Activated CD8-positive, alpha-beta memory T cell treated with anti-CD3 and anti-CD28 coated beads for 48 hours (primary cell): Measurements from ENCODE around the gene HSPA4L.

Source experiments
- DNase-seq, 3 experiments: peaks; one replicate each; pipeline ENCODE4 v3.0.0-alpha.2; 2020; ENCODE audit warnings: low read depth in 2 of 3, low spot score in 2 of 3

The HSPA4L gene

GRCh38 chr4:127783026-127783769 is 1.1 kb downstream of the HSPA4L start:
- no peak for DNase-seq

DNA sequence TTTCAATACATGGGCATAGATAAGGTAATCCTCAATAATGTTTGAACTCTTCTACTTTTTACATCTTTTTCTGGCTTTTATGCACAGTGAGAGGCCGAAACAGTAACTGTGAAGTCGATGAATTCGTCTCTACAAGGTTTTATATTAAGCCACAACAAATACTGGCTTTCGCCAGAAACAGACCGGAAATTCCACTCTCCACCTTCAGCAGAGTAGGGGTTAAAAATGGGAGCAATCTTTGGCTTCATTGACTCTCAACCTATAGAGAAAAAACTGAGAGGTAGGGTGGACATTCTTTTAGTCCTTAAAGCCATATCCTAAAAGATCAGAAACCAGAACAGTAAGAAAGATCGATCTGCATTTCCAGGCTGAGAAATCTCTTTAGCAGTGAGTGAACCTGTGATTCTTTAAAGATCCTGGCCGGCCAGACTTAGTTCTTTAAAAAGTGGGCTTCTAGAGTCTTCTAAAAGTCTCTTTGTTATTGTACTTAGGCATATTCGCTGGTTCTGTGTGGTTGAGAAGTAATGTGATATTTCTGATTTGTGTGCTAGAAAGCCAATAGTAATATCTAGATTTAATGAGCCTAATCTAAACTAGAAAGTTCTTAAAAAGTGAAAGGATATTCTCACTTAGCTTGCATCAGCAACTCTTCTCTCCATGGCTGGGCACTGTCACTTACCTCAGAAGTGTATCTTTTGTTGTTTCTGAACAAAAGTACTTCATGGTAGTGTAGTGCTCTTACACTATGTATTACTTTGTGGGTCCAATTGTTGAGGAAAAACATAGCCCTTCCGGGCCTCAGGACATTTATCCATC is 2.0 kb downstream of the HSPA4L start:
- no peak for DNase-seq

- no peak for DNase-seq
Measured at GRCh38 chr4:127788517-127788916, 6.4 kb downstream of the HSPA4L start.

DNA sequence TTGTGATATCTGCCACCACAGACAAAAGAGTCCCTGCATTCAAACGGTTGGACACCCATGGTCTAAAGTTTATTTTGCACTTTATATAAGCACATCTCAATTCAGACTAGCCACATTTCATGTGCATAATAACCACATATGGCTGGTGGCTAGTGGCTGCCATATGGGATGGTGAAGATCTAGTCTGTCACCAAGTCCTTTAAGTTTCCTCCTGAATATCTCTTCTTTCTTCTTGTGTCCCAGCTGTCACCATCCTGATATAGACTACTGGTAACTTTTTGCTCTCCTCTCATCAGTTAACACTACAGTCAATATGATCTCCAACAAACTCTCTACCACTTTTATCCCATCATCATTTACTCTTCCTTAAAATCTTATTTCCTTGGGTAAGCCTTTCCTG is 9.3 kb downstream of the HSPA4L start:
- no peak for DNase-seq

- DNase-seq, result no peak
Measured at GRCh38 chr4:127793528-127793927, 11.4 kb downstream of the HSPA4L start.

GRCh38 chr4:127799711-127800110 is 17.6 kb downstream of the HSPA4L start:
- DNase-seq, result no peak

DNA sequence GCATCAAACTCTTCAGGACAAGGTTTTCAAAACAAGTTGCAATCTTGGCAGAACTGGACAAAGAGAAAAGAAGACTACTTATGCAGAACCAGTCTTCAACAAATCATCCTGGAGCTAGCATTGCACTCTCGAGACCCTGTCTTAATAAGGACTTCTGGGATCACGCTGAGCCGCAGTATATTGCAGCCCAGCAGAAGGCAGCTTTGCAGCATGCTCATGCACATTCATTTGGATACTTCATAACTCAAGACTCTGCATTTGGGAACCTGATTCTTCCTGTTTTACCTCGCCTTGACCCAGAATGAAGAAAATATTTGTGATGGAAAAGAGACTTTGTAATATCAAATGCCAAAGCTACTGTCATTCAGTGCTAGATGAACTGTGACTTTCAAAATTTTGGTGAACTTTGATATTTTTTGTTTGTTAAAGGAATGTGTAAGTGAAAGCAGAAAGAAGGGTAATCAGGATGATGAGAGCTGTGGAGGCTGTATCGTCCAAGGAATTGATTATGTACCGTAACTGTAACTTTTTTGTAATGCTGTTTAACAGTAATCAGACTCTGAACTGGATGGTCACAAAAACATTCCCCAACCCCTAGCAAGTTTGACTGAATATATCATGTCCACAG is 27.2 kb downstream of the HSPA4L start:
- no peak for DNase-seq

GRCh38 chr4:127810551-127810950 is 28.4 kb downstream of the HSPA4L start:
- no peak for DNase-seq

DNA sequence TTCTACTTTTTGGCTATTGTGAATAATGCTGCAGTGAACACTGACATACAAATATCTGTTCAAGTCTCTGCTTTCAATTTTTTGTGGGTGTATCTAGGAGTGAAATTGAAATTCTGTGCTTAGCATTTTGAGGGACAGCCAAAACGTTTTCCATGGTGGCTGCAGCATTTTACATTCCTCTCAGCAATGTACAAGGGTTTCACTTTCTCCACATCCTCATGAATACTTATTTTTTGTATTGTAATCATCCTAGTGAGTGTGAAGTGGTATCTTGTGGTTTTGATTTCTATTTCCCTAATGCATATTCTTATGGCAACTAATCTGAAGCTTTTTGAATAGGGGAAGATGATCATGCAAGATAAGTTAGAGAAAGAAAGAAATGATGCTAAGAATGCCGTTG is 40.3 kb downstream of the HSPA4L start:
- no peak for DNase-seq

- DNase-seq, result no peak
Measured at GRCh38 chr4:127828121-127828520, 46.0 kb downstream of the HSPA4L start.

DNA sequence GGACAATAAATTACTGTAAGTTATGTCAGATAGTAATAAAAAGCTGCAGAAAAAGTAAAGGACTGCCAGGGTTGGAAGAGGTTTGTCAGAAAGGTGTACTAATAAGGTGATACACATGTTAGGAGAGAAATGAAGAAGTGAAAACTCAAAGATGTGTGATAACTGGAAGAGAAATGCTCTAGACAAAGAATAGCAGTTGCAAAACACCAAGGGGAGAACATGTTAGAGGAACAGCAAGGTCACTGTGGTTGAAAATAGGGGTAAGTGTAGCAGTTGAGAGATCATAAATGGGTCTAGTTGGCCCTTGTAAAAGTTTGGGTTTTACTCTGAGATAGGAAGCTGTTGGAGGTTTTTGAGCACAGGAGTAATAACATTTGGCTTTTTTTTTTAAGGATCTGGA is 46.9 kb downstream of the HSPA4L start:
- no peak for DNase-seq

- DNase-seq, result no peak
Measured at GRCh38 chr4:127832585-127832984, 50.5 kb downstream of the HSPA4L start.

GRCh38 chr4:127843704-127844600 is 61.8 kb downstream of the HSPA4L start:
- DNase-seq, result no peak

DNA sequence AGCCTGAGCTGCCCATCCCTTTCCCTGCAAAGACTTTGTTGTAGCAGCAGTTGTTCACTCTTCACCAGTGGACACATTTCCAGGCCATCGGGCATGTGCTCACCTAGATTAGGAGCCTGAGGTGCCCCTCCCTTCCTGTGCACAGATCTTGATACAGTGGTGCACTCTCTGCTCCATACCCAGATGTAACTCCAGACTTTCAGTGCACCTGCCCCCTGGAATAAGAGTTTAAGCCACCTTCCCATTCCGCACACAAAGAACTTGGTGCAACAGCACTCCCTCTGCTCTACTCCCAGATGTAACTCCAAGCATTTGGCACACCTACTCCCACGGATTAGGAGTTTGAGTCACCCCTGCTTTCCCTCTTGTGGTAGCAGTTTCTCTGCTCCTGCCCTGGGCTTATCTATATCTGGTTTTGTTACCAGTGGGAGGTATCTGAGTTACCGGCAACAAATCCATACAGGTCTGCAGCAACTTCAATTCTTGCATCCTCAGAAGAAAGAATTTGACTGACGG is 62.5 kb downstream of the HSPA4L start:
- DNase-seq, result no peak

GRCh38 chr4:127846061-127846460 is 63.9 kb downstream of the HSPA4L start:
- DNase-seq, result no peak

GRCh38 chr4:127846765-127847164 is 64.6 kb downstream of the HSPA4L start:
- DNase-seq, result no peak

GRCh38 chr4:127849505-127850234 is 67.5 kb downstream of the HSPA4L start:
- DNase-seq, result no peak

GRCh38 chr4:127852661-127853060 is 70.5 kb downstream of the HSPA4L start:
- DNase-seq, result no peak

- DNase-seq, result no peak
Measured at GRCh38 chr4:127856196-127856812, 74.2 kb downstream of the HSPA4L start.
